Occipital lobe (tissue), 2 donors: ENCODE measurements around the gene PSMG2. TPM values are rescaled to one million over a fixed set of nuclear protein-coding genes. Genes with fewer than 3 reads are reported as not detected.
A peak's percentile ranks its signal among the peaks of the same experiment; 100 is the strongest.
"Not testable (repeated sequence)": the region's sequence is repeated elsewhere in the genome, so short reads cannot be mapped to it uniquely, and the experiment has no call there.

Experiments
- DNase-seq: peaks from one replicate; lab custom pipeline; 2025; lab: John Stamatoyannopoulos, UW
- total RNA-seq: library from RNA; depleted of rRNA; stranded (reverse); fragments of >200 nt; gene quantifications from one replicate; pipeline ENCODE4 v1.2.3, GENCODE V29; 2014

The PSMG2 gene
- total RNA-seq, 1 donor from 2014 or later: 73.2 TPM

GRCh38 chr18:12722731-12723130 is 19.9 kb downstream of the PSMG2 start:
- DNase-seq: no peak

- no peak for DNase-seq
These were observed 23.5 kb downstream of the PSMG2 start for GRCh38 chr18:12726331-12726730.

DNA sequence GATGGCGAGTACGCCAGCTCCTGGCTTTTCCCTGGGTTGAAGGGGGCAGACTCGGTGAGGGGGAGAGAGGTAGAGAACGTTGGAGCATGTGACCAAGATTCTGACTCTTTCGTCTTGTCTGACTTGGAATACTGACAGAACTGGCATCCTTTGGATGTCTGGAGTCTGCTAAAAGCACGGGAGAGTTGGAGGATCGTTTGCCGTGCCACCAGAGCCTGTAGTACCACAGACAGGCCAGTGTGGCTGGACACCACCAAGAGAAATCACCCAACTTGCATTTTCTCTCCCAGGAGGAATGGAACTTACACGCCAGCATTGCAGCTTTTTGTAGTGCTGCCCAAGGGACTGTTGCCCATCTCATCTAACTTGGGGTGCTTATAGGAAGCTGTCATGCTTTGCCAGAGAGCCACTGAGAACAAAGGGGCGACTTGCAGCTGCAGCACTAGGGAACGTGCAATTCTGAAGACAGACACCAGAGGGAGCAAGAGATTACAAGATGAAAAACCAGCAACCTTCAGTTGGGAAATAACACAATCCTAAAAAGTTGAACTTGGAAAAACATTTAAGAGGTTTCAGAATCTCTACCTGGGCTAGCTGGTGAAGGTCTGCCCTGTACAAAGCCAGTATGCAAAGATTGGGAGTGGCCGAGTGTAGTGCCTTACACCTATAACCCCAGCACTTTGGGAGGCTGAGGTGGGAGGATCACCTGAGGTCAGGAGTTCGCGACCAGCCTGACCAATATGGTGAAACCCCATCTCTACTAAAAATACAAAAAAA is 24.1 kb downstream of the PSMG2 start:
- peak; percentile 37 for DNase-seq

DNA sequence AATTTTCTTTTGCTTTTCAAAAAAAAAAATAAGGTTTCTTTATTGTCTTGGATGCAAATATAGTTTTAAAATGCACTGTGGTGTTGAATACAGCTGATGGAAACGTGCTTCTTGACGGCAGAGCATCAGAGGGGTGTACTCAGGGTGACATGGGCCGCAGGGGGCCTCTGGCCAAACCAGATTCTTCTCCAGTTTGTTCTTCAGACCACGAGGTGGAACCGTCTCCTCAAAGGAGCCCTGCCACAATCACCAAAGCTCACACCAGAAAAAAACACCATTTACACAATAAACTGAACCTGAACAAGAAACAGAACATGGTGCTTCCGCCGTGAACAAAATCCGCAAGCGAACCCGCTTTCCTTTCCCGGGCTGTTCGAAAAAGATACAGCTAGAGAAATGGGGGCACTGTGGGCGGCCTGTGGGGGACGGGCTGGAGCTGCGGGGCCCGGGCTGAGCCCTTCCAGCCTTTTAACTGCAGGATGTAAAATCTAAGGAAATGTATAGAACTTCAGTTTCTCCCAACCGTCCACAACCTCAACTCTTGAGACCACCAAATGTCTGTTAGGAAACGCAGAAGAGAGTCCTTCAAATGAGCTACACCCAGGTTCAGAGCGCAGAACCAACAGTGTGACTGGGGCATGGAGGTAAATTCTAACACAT is 34.5 kb downstream of the PSMG2 start:
- no peak for DNase-seq

DNA sequence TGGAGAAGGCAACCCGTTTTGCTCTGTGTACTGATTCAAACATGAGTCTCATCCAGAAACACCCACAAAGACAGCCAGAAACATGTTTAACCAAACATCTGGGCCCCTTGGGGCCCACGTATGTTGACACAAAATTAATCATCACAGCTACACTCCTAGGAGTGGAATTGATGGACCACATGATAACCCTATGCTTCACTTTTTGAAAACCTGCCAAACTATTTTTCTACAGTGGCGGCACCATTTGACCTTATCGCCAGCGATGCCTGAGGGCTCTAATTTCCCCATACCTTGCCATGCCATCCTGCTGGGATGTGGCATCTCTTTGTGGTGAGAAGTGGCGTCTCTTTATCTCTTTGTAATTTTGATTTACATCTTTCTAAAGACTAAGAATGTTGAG is 38.5 kb downstream of the PSMG2 start:
- no peak for DNase-seq

GRCh38 chr18:12742453-12742852 is 39.6 kb downstream of the PSMG2 start:
- no peak for DNase-seq

GRCh38 chr18:12744103-12744502 is 41.3 kb downstream of the PSMG2 start:
- DNase-seq: no peak

DNA sequence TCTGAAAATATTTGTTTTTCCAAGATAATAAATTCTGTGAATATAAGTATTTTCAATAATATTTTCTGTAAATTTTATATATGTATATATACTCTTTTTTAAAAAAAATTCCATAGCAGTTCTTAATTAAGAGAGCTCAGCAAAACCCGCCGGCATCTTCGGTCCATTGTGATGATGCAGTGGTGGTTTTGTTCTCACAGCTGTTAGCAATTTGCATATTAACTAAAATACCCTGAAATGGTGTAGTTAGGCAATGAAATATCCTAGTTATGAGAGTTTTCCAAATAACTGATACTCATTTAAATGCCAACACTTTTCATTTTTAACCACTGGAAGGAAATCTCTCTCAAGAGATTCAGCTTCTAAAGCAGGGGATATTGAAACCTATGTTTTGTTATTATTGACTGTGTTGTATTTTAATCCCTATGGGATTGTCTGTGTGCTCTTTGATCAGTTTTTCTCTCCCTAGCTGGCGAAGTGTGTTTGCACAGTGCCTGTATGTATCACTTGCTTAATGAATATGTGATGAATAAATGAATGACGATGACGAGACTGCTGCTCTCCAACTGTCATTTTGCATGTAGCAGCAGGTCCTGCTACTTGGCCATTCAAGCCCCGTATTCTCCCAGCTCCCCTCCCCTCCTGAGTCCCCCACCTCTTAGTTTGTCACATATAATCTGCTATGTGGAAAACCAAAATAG is 42.4 kb downstream of the PSMG2 start:
- no peak for DNase-seq

GRCh38 chr18:12747530-12748315 is 44.9 kb downstream of the PSMG2 start:
- no peak for DNase-seq

DNA sequence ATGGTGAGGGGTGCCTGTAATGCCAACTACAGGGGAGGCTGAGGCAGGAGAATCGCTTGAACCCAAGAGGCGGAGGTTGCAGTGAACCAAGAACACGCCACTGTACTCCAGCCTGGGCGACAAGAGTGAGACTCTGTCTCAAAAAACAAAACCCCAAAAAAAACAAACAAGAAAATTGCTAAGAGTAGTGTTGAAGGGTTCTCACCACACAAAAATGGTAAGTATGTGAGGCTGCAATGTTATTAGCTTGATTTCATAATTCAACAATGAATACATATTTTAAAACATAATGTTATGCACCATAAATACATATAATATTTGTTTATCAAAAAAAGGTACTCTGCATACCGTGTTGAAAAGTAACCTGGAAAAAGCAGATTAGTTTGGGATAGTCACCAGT is 45.8 kb downstream of the PSMG2 start:
- DNase-seq: no peak

DNA sequence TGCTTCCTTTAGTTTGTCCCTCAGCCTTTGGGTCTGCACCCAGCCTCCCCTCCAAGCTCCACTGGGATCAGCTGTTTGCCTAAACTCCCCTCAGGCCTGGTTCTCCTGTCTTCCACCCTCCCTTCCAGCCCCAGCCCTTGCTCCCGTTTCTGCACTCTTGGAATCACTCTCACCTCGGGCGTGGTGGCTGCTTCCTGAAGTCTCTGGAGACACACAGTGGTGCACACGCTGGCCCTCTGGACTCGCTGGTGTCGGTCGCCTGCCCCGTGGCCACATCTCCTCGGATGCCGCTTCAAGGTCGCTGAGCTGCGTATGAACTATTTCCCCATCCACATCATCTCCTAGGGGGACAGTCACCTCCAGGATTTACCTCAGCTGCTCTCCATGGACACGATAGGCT is 46.3 kb downstream of the PSMG2 start:
- no peak for DNase-seq

GRCh38 chr18:12750076-12750714 is 47.4 kb downstream of the PSMG2 start:
- no peak for DNase-seq

- no peak for DNase-seq
These were observed 48.1 kb downstream of the PSMG2 start for GRCh38 chr18:12750715-12751502.

DNA sequence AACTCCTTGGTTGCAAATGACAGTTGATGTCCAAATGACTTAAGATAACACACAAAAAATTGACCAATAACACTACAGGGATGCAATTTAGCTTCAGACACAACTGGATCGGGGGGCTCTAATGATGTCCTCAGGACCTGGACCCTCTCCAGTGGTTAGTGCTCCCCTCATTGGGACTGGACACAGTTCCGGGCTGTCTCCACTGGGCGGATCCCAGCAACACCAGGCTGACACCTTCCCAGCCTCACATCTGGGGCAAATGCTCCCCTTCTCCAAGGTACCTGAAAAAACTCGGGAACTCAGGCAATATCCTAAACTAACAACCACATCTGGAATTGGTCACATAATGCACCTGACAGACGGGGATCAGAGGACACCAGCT is 48.7 kb downstream of the PSMG2 start:
- no peak for DNase-seq

DNA sequence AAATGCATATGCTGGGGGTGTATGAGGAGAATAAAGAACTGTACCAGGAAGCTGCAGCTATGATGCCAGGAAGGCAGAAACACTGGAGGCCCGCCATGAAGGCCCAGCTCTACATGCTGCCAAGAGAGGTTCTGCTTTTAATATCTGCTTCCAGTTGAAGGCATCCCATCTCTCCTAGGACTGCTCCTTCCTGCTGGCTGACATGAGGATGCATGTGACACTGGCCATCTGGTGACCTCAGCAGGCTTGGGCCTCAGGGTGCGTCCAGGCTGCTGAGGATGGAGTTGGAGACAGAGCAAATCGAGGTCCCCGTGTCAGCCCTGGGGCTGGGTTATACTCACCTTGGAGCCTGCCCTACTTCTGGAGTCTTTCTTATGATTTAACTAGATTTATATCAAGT is 49.0 kb downstream of the PSMG2 start:
- no peak for DNase-seq

- DNase-seq: no peak
These were observed 51.7 kb downstream of the PSMG2 start for GRCh38 chr18:12754511-12754910.

GRCh38 chr18:12755606-12756005 is 52.8 kb downstream of the PSMG2 start:
- DNase-seq: not testable (repeated sequence)

DNA sequence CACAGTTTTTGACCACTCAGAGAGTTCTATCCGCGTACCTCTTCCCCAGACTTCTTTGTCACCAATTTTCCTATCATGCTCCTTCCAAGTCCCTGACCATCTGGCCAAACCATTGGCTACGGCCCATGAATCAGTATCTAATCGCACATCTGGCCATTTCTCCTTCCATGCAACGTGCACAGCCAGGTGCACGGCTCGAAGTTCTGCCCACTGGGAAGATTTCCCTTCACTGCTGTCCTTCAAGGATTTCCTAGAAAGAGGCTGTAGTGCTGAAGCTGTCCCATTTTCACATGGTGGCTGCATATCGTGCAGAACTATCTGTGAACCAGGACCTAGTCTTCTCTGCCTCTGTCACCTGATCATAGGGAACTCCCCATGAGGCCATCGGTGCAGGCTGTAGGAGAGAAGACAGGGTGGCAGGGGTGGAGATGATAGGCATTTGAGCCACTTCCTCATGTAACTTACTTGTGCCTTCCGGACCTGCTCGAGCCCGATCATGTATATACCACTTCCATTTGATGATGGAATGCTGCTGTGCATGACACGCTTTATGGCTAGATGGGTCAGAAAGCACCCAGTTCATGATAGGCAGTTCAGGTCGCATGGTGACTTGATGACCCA is 53.9 kb downstream of the PSMG2 start:
- not testable (repeated sequence) for DNase-seq

- DNase-seq: not testable (repeated sequence)
These were observed 55.7 kb downstream of the PSMG2 start for GRCh38 chr18:12758566-12758965.

GRCh38 chr18:12765126-12765525 is 62.3 kb downstream of the PSMG2 start:
- no peak for DNase-seq
